Measurements from ENCODE around the gene RALGPS2. TPM values are rescaled to one million over a fixed set of nuclear protein-coding genes. Genes with fewer than 3 reads are reported as not detected.

The RALGPS2 gene
- total RNA-seq, 2 donors from 2014 or later: 2.8 to 3.4 TPM

- Mint-ChIP-seq H3K9me3 (peaks cover 0 to 5% of the 10 kb centered on the region in 2 donors), H3K27ac (no peak overlapping the region), H3K36me3 (no peaks in the 10 kb centered on the region)
- no peak for ATAC-seq
- DNase-seq (ENCODE audit: low spot score in 2 of 2): no peak
Observed at GRCh38 chr1:178970184-178970583, 245.1 kb downstream of the RALGPS2 start.

Other genes with a start within 250 kb of the RALGPS2 start
- gene CLEC20A, start 228.3 kb upstream of the RALGPS2 start, total RNA-seq: not detected
- gene TEX35, start 212.1 kb upstream of the RALGPS2 start, total RNA-seq: not detected
- gene ANGPTL1, start 145.8 kb downstream of the RALGPS2 start, total RNA-seq: not detected